Fibroblast of pulmonary artery (primary cell): Measurements from ENCODE around the gene OPA3.

Experiments
- DNase-seq: peaks from one replicate; pipeline ENCODE4 v3.0.0-alpha.2; 2010; ENCODE audit warnings: low read depth
- H3K4me3 ChIP-seq: replicated peaks from 2 replicates; pipeline ENCODE4 v1.5.1; 2011; ENCODE audit warnings: low read depth, mild to moderate bottlenecking, control low read depth, low read length, moderate library complexity
- CTCF ChIP-seq: IDR thresholded peaks from 2 replicates; pipeline ENCODE4 v1.5.1; 2011; ENCODE audit warnings: mild to moderate bottlenecking, control low read depth, low read length, inconsistent platforms; ENCODE audit errors: missing control alignments

OPA3 gene

GRCh38 chr19:45507872-45508416, 76.7 kb downstream of the OPA3 start:
- DNase-seq = no peak
- peak overlapping the region; percentile 98 for H3K4me3 ChIP-seq
- TF ChIP-seq CTCF = no peak

- peak; percentile 88 for DNase-seq
- TF ChIP-seq CTCF = no peak
- peak within 1 kb of the TSS; percentile 98 for H3K4me3 ChIP-seq
Measured at GRCh38 chr19:45506989-45507871, 77.4 kb downstream of the OPA3 start, which contains the start of gene VASP. TSS of gene VASP (plus strand) at chr19:45507479. CDS start at chr19:45507772, 293 bp downstream.

GRCh38 chr19:45506246-45506988, 78.2 kb downstream of the OPA3 start:
- DNase-seq = peak; percentile 90
- H3K4me3 ChIP-seq = peak overlapping the region; percentile 98
- TF ChIP-seq CTCF = peak; percentile 39

- TF ChIP-seq CTCF = no peak
- no peak for DNase-seq
- peak overlapping the region; percentile 98 for H3K4me3 ChIP-seq
Measured at GRCh38 chr19:45505996-45506245, 78.7 kb downstream of the OPA3 start.

DNA sequence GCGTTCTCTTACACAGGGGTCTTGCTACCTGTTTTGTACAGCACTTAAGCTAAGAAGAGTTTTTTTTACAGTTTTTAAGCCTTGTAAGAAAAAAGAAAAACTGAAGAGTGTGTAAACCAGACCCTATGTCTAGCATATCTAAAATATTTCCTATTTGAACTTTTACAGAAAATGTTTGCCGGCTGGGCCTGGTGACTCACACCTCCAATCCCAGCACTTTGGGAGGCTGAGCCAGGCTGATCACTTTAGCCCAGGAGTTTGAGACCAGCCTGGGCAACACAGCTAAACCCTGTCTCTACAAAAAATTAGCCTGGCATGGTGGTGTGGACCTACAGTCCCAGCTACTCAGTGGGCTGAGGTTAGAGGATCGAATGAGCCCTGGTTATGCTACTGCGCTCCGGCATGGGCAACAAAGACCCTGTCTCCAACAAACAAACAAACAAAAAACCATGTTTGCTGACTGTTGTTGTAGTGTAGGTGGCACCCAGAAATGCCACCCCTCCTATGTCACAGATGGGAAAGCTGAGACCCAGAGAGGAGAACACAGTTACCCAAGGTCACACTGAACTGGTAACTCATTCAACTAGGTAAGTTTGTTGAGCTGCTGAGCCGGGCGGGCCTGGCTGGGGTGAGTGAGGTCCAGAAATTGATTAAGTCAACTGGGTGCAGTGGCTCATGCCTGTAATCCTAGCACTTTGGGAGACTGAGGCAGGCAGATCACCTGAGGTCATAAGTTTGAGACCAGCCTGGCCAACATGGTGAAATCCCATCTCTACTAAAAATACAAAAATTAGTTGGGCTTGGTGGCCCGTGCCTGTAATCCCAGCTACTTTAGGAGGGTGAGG, 79.2 kb downstream of the OPA3 start:
- DNase-seq = peak; percentile 47
- no peak for TF ChIP-seq CTCF
- no peak overlapping the region for H3K4me3 ChIP-seq

GRCh38 chr19:45503909-45504308, 80.7 kb downstream of the OPA3 start:
- no peak for TF ChIP-seq CTCF
- no peak for DNase-seq
- no peak overlapping the region for H3K4me3 ChIP-seq
